Stomach smooth muscle (tissue), 2 donors: ENCODE measurements around the gene AP3B1.

ENCODE experiments used
- H3K27ac ChIP-seq: one replicate; pipeline ENCODE4 v1.7.0; 2013; ENCODE audit warnings: mild to moderate bottlenecking, low read length, inconsistent platforms
- H3K27me3 ChIP-seq, 2 donors: one replicate each; pipeline ENCODE4 v1.7.0; 2013; ENCODE audit warnings: low read length in 2 of 2; ENCODE audit not compliant: insufficient read depth in 2 of 2, control insufficient read depth in 1 of 2
- H3K36me3 ChIP-seq, 2 donors: one replicate each; pipeline ENCODE4 v1.7.0; 2013; ENCODE audit warnings: low read length in 2 of 2; ENCODE audit not compliant: control insufficient read depth in 2 of 2, insufficient read depth in 2 of 2
- H3K4me1 ChIP-seq: one replicate; pipeline ENCODE4 v1.7.0; 2013; ENCODE audit warnings: low read length; ENCODE audit not compliant: control insufficient read depth, insufficient read depth
- H3K4me3 ChIP-seq, 2 donors: one replicate each; pipeline ENCODE4 v1.7.0; 2013; ENCODE audit warnings: low read length in 2 of 2
- H3K9ac ChIP-seq, 2 donors: one replicate each; pipeline ENCODE4 v1.7.0; 2013; ENCODE audit warnings: low read length in 2 of 2, mild to moderate bottlenecking in 1 of 2
- H3K9me3 ChIP-seq, 2 donors: one replicate each; pipeline ENCODE4 v1.7.0; 2013; ENCODE audit warnings: low read length in 2 of 2; ENCODE audit not compliant: control insufficient read depth in 2 of 2
- donor health status: healthy.
- donor health status: Pancreatic carcinoma.

The AP3B1 gene

DNA sequence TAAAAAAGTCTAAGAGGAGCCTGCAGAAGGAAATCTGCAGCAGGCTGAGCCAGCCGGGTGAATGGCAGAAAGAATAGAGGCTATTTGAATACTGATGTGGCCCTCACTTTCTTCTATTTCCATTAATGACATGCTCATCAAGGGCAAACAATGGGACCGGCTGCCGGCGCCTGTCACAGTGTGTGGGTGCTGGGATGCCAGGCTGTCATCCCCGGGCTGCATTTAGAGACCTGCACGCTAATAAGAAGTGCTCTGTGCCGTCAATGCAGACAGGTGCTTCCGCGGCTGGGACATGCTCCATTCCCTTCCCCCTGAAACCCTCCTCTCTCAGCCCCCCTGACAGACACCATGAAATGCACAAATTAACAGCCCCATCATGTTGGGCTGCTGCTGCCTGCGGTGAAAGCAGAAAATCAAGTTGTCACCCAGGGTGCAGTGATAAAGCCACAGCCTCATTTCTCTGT lies 300.6 kb downstream of the AP3B1 start:
- Histone ChIP-seq H3K4me1 (no peaks in the 10 kb centered on the region), H3K27ac (no peak overlapping the region), H3K27me3 (no peaks in the 10 kb centered on the region), H3K9ac (no peak overlapping the region), H3K36me3 (no peaks in the 10 kb centered on the region), H3K9me3 (no peaks in the 10 kb centered on the region), H3K4me3 (no peak overlapping the region)

DNA sequence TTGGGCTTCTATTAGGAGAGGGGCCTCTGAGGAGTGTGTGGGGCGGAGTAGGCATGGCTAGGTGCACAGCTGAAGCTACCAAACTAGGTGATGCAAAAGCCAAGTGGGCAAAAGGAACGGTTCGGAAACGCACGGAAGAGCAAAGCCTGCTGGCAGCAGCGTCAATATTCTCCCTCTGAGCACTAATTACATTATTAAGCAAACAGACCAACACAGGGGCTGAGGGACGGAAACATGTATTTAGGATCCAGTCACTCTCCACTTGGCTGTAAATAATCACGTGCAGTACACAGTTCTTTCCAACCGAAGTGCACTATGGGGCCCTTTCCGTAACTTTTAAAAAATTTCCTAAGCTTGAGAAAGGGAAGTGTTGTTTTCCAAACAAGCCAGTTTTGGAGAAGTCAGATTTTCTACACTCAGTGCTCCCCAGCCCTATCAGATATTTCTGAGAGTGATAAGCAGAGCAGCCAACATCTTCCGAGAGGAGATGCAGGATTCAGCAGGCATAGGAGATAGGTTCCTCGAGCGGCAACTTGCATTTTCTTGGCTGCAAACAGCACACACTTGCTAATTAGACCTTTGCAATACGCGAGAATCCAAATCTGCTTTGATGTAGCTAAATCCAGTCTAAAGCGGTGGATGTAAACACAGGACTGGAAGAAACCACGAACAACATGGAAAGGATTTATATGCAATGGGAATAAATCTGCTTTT lies 301.2 kb downstream of the AP3B1 start:
- no peak overlapping the region for H3K9ac ChIP-seq
- no peaks in the 10 kb centered on the region for H3K9me3 ChIP-seq
- no peaks in the 10 kb centered on the region for H3K36me3 ChIP-seq

DNA sequence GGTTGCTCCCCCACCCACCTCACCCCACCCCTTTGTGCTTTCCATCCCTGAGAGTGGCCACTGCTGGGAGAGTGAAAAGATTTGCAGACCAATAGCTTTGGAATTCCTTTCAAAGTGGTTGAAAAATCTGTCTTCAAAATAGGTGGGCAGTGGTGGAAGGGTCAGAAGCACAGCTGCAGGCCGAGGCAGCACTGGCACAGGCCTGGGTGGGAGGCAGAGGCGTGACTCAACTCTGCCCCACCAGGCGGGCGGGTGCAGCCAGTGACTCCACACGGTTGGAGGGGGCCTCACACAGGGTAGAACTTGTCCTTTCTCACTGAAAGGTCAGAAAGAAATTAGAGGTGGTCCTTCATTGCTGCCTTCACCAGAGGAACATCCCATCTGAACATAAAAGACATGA lies 303.4 kb downstream of the AP3B1 start:
- H3K4me3 ChIP-seq, result no peak overlapping the region
- no peak overlapping the region for H3K27ac ChIP-seq
- no peaks in the 10 kb centered on the region for H3K4me1 ChIP-seq
- H3K36me3 ChIP-seq, result no peaks in the 10 kb centered on the region
- no peak overlapping the region for H3K9ac ChIP-seq
- H3K27me3 ChIP-seq, result no peaks in the 10 kb centered on the region
- H3K9me3 ChIP-seq, result no peaks in the 10 kb centered on the region

More for the DNA sequence above, 301.2 kb downstream of the AP3B1 start:
- no peak overlapping the region for H3K27ac ChIP-seq
- no peaks in the 10 kb centered on the region for H3K4me1 ChIP-seq
- H3K27me3 ChIP-seq, result no peaks in the 10 kb centered on the region
- H3K4me3 ChIP-seq, result no peak overlapping the region

DNA sequence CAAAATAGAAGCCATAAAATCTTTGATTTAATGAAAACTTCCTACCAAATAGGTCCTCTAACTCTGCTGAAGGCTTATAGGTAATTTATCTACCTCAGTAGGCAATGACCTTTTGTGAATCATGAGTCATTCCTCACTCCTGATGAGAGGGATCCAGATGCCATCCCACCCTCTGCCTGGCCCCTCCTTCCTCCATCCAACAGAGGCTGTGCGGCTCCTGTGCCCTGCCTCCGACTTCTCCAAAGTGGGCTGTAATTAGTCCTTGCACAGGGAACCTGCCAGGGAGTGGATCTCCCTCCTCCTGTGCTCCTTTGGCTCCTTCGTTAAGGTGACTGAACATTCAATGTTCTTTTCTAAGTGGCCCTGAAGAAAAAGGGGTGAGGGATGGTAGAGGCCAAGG lies 304.5 kb downstream of the AP3B1 start:
- H3K9ac ChIP-seq, result no peak overlapping the region
- H3K4me3 ChIP-seq, result no peak overlapping the region

GRCh38 chr5:77987988-77988387 lies 306.5 kb downstream of the AP3B1 start:
- Histone ChIP-seq H3K4me1 (no peaks in the 10 kb centered on the region), H3K27me3 (no peaks in the 10 kb centered on the region), H3K4me3 (no peak overlapping the region), H3K36me3 (no peaks in the 10 kb centered on the region), H3K27ac (no peak overlapping the region), H3K9ac (no peak overlapping the region), H3K9me3 (no peaks in the 10 kb centered on the region)

More for the DNA sequence above, 304.5 kb downstream of the AP3B1 start:
- Histone ChIP-seq H3K9me3 (no peaks in the 10 kb centered on the region), H3K27me3 (no peaks in the 10 kb centered on the region), H3K27ac (no peak overlapping the region), H3K36me3 (no peaks in the 10 kb centered on the region), H3K4me1 (no peaks in the 10 kb centered on the region)

DNA sequence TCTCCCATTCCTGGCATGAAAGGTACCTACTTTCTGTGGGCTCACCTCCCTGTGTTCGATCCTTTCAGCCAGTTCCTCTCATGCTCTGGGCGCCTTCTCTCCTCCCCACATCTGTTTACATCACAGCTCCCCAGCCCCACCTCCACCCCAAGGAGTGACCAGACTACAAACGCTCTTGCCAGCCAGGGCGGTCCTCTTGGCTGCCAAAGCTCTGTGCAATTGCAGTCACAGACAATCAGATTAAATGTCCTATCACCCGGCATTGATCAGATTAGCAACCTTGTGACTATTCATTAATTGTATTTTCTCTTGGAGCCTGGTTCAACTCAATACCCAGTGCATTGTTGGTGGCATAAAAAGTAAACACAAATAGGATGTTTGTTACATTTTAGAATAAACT lies 307.2 kb downstream of the AP3B1 start:
- Histone ChIP-seq H3K27me3 (no peaks in the 10 kb centered on the region), H3K4me3 (no peak overlapping the region), H3K36me3 (no peaks in the 10 kb centered on the region), H3K27ac (no peak overlapping the region), H3K4me1 (no peaks in the 10 kb centered on the region), H3K9me3 (no peaks in the 10 kb centered on the region), H3K9ac (no peak overlapping the region)

- Histone ChIP-seq H3K27ac (no peak overlapping the region), H3K4me1 (no peaks in the 10 kb centered on the region), H3K9me3 (no peaks in the 10 kb centered on the region), H3K9ac (no peak overlapping the region), H3K36me3 (no peaks in the 10 kb centered on the region), H3K4me3 (no peak overlapping the region), H3K27me3 (peaks cover 0 to 2% of the 10 kb centered on the region in 2 donors)
Measured at GRCh38 chr5:77986261-77986660, 308.2 kb downstream of the AP3B1 start.

- Histone ChIP-seq H3K27me3 (peaks cover 0 to 6% of the 10 kb centered on the region in 2 donors), H3K27ac (no peak overlapping the region), H3K36me3 (no peaks in the 10 kb centered on the region), H3K9me3 (no peaks in the 10 kb centered on the region), H3K9ac (no peak overlapping the region), H3K4me1 (no peaks in the 10 kb centered on the region), H3K4me3 (no peak overlapping the region)
Measured at GRCh38 chr5:77985247-77985646, 309.3 kb downstream of the AP3B1 start.

GRCh38 chr5:77984587-77984986 lies 309.9 kb downstream of the AP3B1 start:
- no peak overlapping the region for H3K27ac ChIP-seq
- no peak overlapping the region for H3K9ac ChIP-seq
- no peaks in the 10 kb centered on the region for H3K36me3 ChIP-seq
- peaks cover 0 to 8% of the 10 kb centered on the region in 2 donors for H3K27me3 ChIP-seq
- no peaks in the 10 kb centered on the region for H3K4me1 ChIP-seq
- H3K4me3 ChIP-seq, result no peak overlapping the region
- no peaks in the 10 kb centered on the region for H3K9me3 ChIP-seq

DNA sequence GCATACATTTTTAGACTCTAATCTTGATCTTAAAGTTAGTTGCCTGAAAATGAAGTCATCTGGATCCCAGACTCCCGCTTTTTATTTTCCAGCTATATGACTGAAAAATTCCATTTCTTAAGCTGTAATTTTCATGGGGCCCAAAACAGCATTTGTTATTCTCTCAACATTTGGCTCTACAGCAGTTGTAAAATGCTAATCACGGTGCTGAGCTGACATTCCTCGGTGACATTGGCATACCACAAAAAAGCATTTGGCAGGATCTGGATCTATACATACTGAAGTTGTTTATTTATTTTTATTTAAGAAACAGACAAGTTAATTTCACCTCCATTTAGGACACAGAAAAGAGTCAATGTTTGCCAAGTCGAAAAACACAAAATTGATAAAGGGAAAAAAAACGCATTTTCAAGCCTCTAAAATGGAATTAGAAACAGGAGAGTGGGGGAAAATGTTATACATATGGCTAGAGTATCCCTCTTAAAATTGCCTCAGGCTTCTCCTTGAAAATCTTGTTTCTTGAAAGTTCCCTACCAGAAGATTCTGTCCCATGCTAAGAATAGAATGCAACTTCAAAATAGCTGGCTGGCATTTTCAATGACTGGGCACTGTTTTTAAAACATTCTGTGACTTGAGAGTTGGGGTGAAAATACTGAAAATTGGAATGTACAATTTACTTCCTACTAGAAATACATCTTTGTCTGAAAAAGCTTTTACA lies 310.9 kb downstream of the AP3B1 start:
- Histone ChIP-seq H3K4me3 (no peak overlapping the region), H3K27me3 (peaks cover 0 to 8% of the 10 kb centered on the region in 2 donors), H3K36me3 (no peaks in the 10 kb centered on the region), H3K4me1 (no peaks in the 10 kb centered on the region), H3K27ac (no peak overlapping the region), H3K9me3 (no peaks in the 10 kb centered on the region), H3K9ac (no peak overlapping the region)

GRCh38 chr5:77981820-77982219 lies 312.7 kb downstream of the AP3B1 start:
- Histone ChIP-seq H3K27me3 (peaks cover 0 to 8% of the 10 kb centered on the region in 2 donors), H3K27ac (no peak overlapping the region)

More at GRCh38 chr5:77981820-77982219, 312.7 kb downstream of the AP3B1 start:
- Histone ChIP-seq H3K4me3 (no peak overlapping the region), H3K9me3 (no peaks in the 10 kb centered on the region), H3K9ac (no peak overlapping the region), H3K4me1 (no peaks in the 10 kb centered on the region), H3K36me3 (no peaks in the 10 kb centered on the region)
